Measurements from ENCODE around the gene CFAP141.
A peak's percentile ranks its signal among the peaks of the same experiment; 100 is the strongest.

DNA sequence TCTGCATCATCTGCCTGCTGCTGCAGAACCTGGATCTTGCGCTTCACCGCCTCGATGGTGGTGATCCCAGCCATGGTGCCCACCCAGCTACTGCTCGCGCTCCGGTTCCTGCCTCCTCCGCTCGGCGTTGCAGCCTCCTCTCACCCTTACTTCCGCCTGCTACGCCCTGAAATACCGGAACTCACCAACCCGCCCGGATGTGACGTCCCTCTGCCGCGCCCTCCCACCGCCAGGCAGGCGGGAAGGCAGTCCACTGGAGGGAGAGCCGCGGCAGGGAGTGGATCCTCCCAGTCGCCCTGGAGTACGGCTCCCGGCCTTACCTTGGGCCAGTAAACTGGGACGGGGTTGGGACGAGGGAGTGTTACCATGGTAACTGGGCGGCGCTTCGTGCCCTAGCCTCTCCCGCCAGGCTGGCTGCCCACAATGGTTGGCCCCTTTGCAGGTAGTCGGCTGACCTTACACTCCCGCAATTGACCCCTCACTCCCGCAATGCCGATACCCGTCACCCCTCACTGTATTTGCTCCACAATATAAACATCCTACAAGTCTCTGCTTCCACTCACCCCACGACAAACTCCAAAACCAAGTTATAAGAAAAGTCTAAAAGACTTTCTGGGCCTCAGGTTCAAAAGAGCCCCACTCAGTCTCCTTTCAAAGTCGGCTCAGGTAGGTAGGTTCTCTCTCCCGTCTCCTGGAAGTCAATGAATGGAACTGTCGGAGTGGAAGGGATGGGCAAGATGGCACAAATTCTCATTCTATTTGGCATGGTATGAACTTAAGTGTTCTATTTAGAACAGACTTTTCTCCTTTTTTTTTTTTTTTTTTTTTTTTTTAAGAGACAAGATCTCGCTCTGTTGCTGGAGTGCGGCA is 22.9 kb downstream of the CFAP141 start:
- TF ChIP-seq, protein P1, sequence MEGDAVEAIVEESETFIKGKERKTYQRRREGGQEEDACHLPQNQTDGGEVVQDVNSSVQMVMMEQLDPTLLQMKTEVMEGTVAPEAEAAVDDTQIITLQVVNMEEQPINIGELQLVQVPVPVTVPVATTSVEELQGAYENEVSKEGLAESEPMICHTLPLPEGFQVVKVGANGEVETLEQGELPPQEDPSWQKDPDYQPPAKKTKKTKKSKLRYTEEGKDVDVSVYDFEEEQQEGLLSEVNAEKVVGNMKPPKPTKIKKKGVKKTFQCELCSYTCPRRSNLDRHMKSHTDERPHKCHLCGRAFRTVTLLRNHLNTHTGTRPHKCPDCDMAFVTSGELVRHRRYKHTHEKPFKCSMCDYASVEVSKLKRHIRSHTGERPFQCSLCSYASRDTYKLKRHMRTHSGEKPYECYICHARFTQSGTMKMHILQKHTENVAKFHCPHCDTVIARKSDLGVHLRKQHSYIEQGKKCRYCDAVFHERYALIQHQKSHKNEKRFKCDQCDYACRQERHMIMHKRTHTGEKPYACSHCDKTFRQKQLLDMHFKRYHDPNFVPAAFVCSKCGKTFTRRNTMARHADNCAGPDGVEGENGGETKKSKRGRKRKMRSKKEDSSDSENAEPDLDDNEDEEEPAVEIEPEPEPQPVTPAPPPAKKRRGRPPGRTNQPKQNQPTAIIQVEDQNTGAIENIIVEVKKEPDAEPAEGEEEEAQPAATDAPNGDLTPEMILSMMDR (IDR thresholded peaks at IDR 0.05), result peak in 3 of 4 experiments; percentile 11 to 65 (median 51)
- peak; percentile 100 for TF ChIP-seq POLR2AphosphoS5 (IDR thresholded peaks at IDR 0.05)
